Adipocyte (in vitro differentiated cells): ENCODE measurements around the gene BPIFB4.

Source experiments
- DNase-seq: peaks from one replicate; pipeline ENCODE4 v3.0.0-alpha.2; 2015; ENCODE audit warnings: low read depth
- H3K27me3 ChIP-seq: replicated peaks from 2 replicates; pipeline ENCODE4 v1.7.0; 2013; ENCODE audit warnings: mild to moderate bottlenecking, low read length, moderate library complexity; ENCODE audit not compliant: control insufficient read depth, insufficient read depth
- H3K36me3 ChIP-seq: 2 replicates; pipeline ENCODE4 v1.7.0; 2013; ENCODE audit warnings: low read length, mild to moderate bottlenecking, moderate library complexity; ENCODE audit not compliant: control insufficient read depth, insufficient read depth, severe bottlenecking
- H3K4me1 ChIP-seq: 2 replicates; pipeline ENCODE4 v1.7.0; 2013; ENCODE audit warnings: mild to moderate bottlenecking, low read length, moderate library complexity; ENCODE audit not compliant: control insufficient read depth, insufficient read depth
- H3K4me3 ChIP-seq: 2 replicates; pipeline ENCODE4 v1.7.0; 2013; ENCODE audit warnings: mild to moderate bottlenecking, low read length, moderate library complexity
- H3K9ac ChIP-seq: 2 replicates; pipeline ENCODE4 v1.7.0; 2013; ENCODE audit warnings: mild to moderate bottlenecking, low read length, moderate library complexity
- H3K9me3 ChIP-seq: 2 replicates; pipeline ENCODE4 v1.7.0; 2013; ENCODE audit warnings: mild to moderate bottlenecking, low read length, moderate library complexity; ENCODE audit not compliant: control insufficient read depth

Gene BPIFB4

DNA sequence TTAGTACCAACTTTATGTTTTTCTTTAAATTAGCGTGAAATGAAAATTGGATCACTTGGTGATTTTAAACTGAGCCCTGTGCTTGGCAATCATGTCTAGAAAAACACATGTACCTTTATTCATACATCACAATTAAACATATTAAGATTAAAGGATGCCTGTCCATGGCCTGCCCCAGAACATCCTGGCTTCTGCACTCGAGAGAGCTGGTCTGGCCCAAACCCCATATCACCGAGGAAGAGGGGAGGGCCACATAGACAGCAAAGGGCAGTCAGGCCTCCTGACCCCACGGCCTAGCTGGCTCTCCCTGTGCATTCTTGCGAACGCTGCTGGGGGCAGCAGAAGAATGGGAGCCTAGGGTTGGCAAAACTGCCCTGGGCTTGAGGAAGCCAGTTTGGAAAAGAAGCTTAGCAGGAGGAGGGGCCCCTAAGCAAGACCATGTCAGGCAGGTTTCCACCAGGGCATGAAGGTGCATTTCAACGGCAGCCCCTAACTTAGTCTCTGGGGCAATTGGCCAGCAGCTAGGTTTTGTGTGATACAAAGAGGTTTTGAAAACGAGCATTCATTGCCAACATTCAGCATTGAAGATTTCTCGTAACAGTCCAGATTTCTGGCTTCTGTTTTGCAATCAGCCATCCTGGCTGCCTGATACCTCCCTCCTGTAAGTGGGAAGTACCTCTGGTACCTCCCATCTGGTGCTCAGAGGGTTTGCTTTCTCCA is 17.2 kb upstream of the BPIFB4 start:
- peaks cover 20% of the 10 kb centered on the region for H3K27me3 ChIP-seq
- no peak for DNase-seq
- no peaks in the 10 kb centered on the region for H3K36me3 ChIP-seq

DNA sequence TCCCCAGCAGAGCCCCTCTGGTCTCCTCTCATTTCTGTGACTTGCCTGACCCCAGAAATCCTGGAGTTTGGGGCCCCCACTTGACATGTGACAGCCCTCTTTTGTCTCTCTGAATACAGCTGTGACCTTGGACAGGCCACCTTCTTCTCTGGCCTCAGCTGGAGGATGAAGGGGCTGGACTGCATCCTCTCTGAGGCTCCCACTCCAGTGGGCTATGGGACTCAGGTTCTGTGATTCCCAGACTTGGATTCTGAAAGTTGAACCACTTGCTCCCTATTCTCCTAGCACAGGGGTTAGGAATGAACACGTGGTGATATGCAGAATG is 16.7 kb upstream of the BPIFB4 start:
- Histone ChIP-seq H3K36me3 (no peaks in the 10 kb centered on the region), H3K4me3 (peak overlapping the region; percentile 54), H3K9ac (peak overlapping the region; percentile 5), H3K27me3 (peaks cover 20% of the 10 kb centered on the region), H3K9me3 (peaks cover 3% of the 10 kb centered on the region), H3K4me1 (peaks cover 22% of the 10 kb centered on the region)
- DNase-seq = no peak

More for the DNA sequence above, 17.2 kb upstream of the BPIFB4 start:
- H3K4me3 ChIP-seq = peak overlapping the region; percentile 54
- H3K9ac ChIP-seq = peak overlapping the region; percentile 9
- H3K9me3 ChIP-seq = peaks cover 3% of the 10 kb centered on the region
- H3K4me1 ChIP-seq = peaks cover 22% of the 10 kb centered on the region

DNA sequence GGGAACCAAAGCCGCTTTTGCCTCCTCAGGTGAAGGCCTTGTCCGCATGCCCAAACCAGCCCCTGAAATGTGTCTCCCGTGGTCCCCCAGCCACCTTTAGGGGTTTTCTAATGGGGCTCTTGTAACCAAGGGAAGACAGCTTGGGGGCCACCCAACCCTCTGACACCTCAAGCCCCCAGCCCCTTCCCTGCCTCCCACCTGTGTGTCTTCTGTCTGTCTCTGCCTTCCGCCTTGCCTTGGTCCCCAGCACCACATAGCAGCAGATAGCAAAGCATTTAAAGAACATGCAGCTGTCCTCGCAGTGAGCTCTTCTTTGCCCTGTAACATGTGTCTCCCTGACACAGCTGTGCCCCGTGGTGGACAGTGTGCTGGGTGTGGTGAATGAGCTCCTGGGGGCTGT is 16.2 kb upstream of the BPIFB4 start:
- no peak overlapping the region for H3K9ac ChIP-seq
- H3K36me3 ChIP-seq = no peaks in the 10 kb centered on the region
- H3K4me3 ChIP-seq = no peak overlapping the region

DNA sequence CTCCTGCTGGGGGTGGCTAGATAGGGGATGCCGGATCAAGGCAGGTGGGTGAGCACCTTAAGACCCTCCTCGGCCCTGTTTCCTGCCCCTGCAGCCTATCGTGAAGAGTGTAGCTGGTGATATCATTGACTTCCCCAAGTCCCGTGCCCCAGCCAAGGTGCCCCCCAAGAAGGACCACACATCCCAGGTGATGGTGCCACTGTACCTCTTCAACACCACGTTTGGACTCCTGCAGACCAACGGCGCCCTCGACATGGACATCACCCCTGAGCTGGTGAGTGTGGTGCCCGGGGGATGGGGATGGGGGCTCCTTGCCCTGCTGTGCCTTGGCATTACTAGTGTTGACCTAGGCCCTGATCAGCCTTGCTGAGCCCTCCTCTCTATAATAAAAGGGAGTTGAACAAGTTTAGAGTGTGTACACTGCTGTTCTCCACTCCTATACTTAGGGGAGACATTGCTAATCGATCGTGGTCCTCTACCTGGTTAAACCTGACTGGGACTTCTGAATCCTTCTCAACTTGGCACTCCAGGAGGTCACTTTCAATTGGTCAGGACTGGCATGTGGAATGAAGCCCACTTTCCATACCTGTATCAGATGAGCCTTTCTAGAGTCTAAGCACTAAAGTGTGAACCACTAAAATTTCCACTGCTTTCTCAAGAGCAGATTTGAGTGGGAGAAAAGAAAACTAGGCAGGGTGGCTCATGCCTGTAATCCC is 14.7 kb upstream of the BPIFB4 start:
- DNase-seq = no peak
- peaks cover 27% of the 10 kb centered on the region for H3K27me3 ChIP-seq
- peaks cover 3% of the 10 kb centered on the region for H3K9me3 ChIP-seq
- no peak overlapping the region for H3K4me3 ChIP-seq
- H3K9ac ChIP-seq = no peak overlapping the region
- H3K36me3 ChIP-seq = no peaks in the 10 kb centered on the region
- peaks cover 22% of the 10 kb centered on the region for H3K4me1 ChIP-seq

More for the DNA sequence above, 16.2 kb upstream of the BPIFB4 start:
- Histone ChIP-seq H3K9me3 (peaks cover 3% of the 10 kb centered on the region), H3K27me3 (peaks cover 21% of the 10 kb centered on the region), H3K4me1 (peaks cover 22% of the 10 kb centered on the region)
- no peak for DNase-seq

DNA sequence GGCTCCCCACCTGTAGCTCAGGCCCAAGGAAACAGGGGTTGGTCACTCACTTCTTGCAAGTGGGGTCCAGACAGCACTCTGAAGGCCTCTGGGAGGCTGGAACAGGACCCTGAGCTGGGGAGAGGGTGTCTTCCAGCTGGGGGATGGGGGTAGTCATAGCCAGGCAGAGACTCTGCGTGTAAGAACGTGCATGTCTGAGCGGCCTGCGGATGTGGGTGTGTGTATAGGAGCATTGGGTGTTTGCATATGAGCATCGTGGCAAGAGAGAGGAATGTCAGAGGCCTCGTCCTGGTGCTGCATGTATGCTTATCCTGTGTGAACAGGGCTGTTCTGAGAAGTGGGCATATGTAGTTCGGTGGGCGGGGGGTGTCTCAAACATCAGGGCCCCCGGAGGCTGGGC is 13.7 kb upstream of the BPIFB4 start:
- Histone ChIP-seq H3K9ac (no peak overlapping the region), H3K4me1 (peaks cover 22% of the 10 kb centered on the region), H3K36me3 (no peaks in the 10 kb centered on the region), H3K4me3 (no peak overlapping the region), H3K27me3 (peaks cover 36% of the 10 kb centered on the region), H3K9me3 (peaks cover 3% of the 10 kb centered on the region)
- DNase-seq = no peak

DNA sequence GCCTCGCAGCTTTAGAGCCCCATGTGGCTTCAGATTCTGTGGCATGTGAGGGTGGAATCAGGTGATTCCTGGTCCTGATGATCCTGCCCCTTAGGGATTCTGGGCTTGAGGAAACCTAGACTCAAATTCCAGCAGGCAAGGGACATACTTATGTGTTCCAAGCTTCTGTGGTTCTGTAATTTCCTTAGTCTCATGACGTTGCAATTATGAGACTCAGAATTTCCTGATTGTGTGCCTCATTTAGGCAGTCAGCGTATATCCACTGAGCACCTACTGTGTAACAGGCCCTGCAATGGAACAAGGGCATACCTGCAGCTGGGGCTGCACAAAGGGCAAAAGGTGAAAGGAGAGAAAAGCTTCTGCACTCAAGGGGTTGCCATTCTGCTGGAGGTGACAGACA is 11.6 kb upstream of the BPIFB4 start:
- H3K9ac ChIP-seq = no peak overlapping the region
- H3K9me3 ChIP-seq = peaks cover 8% of the 10 kb centered on the region
- peaks cover 6% of the 10 kb centered on the region for H3K4me1 ChIP-seq
- no peak overlapping the region for H3K4me3 ChIP-seq
- no peak for DNase-seq
- H3K27me3 ChIP-seq = peaks cover 51% of the 10 kb centered on the region
- no peaks in the 10 kb centered on the region for H3K36me3 ChIP-seq

DNA sequence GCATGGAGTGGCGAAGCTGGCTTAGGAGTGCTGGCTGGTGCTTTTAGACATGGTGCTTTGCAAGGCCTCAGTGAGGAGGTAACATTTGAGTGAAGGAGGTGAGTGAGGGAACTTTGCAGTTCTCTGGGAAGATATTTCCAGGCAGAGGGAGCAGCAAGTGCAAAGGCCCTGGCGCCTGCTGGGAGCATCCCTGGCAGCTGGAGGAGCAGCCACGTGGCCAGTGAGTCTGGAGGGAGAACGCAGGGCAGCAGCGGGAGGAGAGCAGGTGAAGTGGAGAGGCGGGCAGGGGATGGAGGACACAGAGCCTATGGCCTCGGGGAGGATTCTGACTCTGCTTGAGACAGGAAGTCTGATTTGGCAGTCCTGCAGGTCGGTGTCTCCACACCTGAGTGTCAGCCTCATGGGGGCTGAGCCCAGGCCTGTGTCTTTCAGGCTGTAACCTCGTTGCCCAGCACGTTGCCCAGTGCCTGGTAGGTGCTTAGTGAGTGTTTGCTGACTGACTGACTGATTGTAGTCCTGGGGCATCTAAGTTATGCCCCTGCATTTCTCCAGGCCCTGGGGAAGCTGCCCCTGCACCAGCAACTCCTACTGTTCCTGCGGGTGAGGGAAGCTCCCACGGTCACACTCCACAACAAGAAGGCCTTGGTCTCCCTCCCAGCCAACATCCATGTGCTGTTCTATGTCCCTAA is 11.0 kb upstream of the BPIFB4 start:
- no peak for DNase-seq
- Histone ChIP-seq H3K27me3 (peaks cover 57% of the 10 kb centered on the region), H3K9me3 (peaks cover 10% of the 10 kb centered on the region), H3K9ac (no peak overlapping the region), H3K4me3 (no peak overlapping the region), H3K4me1 (no peaks in the 10 kb centered on the region), H3K36me3 (no peaks in the 10 kb centered on the region)

DNA sequence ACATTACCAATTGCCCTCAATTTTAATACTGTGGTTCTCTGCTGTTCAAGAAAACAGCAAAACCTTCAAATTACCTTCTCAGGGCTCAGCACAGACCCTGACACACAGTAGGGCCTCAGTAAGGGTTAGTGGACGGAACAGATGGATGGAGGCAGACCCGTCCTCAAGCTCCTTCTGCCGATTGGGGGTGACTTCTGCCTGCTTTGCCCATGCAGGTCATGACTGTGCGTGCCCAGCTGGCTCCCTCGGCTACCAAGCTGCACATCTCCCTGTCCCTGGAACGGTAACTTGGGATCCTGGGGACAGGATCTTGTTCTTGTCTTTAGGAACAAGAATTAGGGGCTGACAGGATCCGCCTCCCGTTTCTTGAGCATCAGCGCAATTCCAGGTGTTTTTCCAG is 9.8 kb upstream of the BPIFB4 start:
- no peak for DNase-seq
- Histone ChIP-seq H3K9ac (no peak overlapping the region), H3K9me3 (peaks cover 10% of the 10 kb centered on the region), H3K36me3 (no peaks in the 10 kb centered on the region), H3K4me1 (no peaks in the 10 kb centered on the region), H3K27me3 (peaks cover 69% of the 10 kb centered on the region), H3K4me3 (no peak overlapping the region)

DNA sequence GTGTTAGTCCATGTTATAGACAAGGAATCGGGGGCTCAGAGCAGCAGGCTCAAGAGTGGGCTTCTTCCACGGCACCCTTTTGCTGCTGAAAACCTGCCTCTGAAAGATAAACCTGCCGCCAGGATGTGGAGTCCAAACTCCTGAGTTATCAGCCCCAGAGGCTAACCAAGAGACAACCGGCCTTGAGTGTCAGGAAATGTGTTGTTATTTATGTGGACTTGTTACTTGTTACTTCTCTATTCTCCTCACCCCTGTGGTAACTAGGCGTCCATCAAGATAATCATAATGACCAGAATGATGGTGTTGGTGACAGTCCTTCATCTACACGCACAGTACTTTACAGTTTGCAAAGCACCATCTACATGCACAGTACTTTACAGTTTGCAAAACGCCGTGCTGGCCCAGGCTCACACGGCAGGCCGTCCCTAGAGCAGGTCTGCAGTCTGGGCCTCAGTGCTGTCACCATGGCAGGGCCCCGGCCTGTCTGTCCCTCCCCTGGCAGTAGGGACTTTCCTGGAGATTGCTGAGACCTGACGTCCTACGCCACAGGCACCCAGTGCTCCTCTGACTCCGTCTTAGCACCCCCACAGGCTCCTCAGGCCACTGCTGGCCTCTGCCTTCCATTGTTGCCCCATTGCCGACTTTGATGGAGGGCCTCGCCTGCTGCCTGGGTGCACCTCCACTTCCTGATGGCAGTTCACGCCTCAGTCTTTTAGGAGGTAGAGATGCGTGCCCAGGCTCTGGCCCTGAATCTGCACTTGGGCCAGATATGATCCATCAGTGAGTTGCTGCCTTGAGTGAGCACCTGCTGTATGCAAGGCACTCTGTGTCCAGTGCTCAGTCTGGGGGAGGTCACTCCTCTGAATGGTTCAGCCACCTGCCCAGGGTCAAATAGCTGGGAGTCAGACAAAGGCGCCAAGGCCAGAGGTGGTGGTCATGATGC is 9.1 kb upstream of the BPIFB4 start:
- peaks cover 74% of the 10 kb centered on the region for H3K27me3 ChIP-seq
- peaks cover 10% of the 10 kb centered on the region for H3K9me3 ChIP-seq
- no peaks in the 10 kb centered on the region for H3K4me1 ChIP-seq
- no peak for DNase-seq
- H3K9ac ChIP-seq = no peak overlapping the region
- no peak overlapping the region for H3K4me3 ChIP-seq
- no peaks in the 10 kb centered on the region for H3K36me3 ChIP-seq

DNA sequence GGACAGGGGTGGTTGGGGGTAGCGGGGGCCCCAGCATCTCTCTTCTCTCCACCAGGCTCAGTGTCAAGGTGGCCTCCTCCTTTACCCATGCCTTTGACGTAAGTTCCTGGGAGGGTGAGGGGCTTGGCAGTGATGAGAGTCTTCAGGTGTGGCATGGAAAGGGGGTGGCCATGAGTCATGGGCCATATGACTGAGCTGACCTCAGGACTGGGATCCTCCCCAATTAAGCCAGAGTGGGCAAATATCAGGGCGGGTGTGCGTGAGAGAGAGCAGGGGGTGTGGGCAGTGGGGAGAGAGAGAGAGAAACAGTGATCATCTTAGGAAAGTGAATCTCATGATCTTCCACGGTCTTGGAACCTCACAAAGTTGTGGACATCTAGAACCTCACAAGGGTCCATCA is 8.2 kb upstream of the BPIFB4 start:
- Histone ChIP-seq H3K9ac (no peak overlapping the region), H3K4me1 (no peaks in the 10 kb centered on the region), H3K36me3 (no peaks in the 10 kb centered on the region), H3K27me3 (peaks cover 83% of the 10 kb centered on the region), H3K4me3 (no peak overlapping the region), H3K9me3 (peaks cover 10% of the 10 kb centered on the region)
- no peak for DNase-seq
